Measurements from ENCODE around the gene KIT.

Gene KIT

GRCh38 chr4:54703182-54703581 lies 45.4 kb downstream of the KIT start:
- DNase-seq (ENCODE audit: low read depth in 2 of 2): no peak

- no peak for DNase-seq (ENCODE audit: low read depth in 2 of 2)
Observed at GRCh38 chr4:54707406-54707805, 49.6 kb downstream of the KIT start.

GRCh38 chr4:54708339-54709279 lies 50.9 kb downstream of the KIT start:
- no peak for DNase-seq (ENCODE audit: low read depth in 2 of 2)

GRCh38 chr4:54709400-54709799 lies 51.6 kb downstream of the KIT start:
- no peak for DNase-seq (ENCODE audit: low read depth in 2 of 2)

GRCh38 chr4:54712206-54712605 lies 54.4 kb downstream of the KIT start:
- no peak for DNase-seq (ENCODE audit: low read depth in 2 of 2)

GRCh38 chr4:54714631-54715030 lies 56.9 kb downstream of the KIT start:
- DNase-seq (ENCODE audit: low read depth in 2 of 2): no peak

- no peak for DNase-seq (ENCODE audit: low read depth in 2 of 2)
Observed at GRCh38 chr4:54716478-54717065, 58.8 kb downstream of the KIT start.

- DNase-seq (ENCODE audit: low read depth in 2 of 2): no peak
Observed at GRCh38 chr4:54717694-54718093, 59.9 kb downstream of the KIT start.

- DNase-seq (ENCODE audit: low read depth in 2 of 2): no peak
Observed at GRCh38 chr4:54719378-54719777, 61.6 kb downstream of the KIT start.

GRCh38 chr4:54723220-54723619 lies 65.5 kb downstream of the KIT start:
- no peak for DNase-seq (ENCODE audit: low read depth in 2 of 2)

- DNase-seq (ENCODE audit: low read depth in 2 of 2): no peak
Observed at GRCh38 chr4:54723820-54724219, 66.1 kb downstream of the KIT start.

GRCh38 chr4:54726907-54727306 lies 69.2 kb downstream of the KIT start:
- DNase-seq (ENCODE audit: low read depth in 2 of 2): no peak

- no peak for DNase-seq (ENCODE audit: low read depth in 2 of 2)
Observed at GRCh38 chr4:54727346-54727745, 69.6 kb downstream of the KIT start.

GRCh38 chr4:54728368-54728767 lies 70.6 kb downstream of the KIT start:
- DNase-seq (ENCODE audit: low read depth in 2 of 2): no peak

GRCh38 chr4:54729256-54729655 lies 71.5 kb downstream of the KIT start:
- DNase-seq (ENCODE audit: low read depth in 2 of 2): no peak

GRCh38 chr4:54730581-54730980 lies 72.8 kb downstream of the KIT start:
- no peak for DNase-seq (ENCODE audit: low read depth in 2 of 2)

- no peak for DNase-seq (ENCODE audit: low read depth in 2 of 2)
Observed at GRCh38 chr4:54731552-54731951, 73.8 kb downstream of the KIT start.

GRCh38 chr4:54731976-54732375 lies 74.2 kb downstream of the KIT start:
- no peak for DNase-seq (ENCODE audit: low read depth in 2 of 2)

- no peak for DNase-seq (ENCODE audit: low read depth in 2 of 2)
Observed at GRCh38 chr4:54737421-54737820, 79.7 kb downstream of the KIT start.

- DNase-seq (ENCODE audit: low read depth in 2 of 2): no peak
Observed at GRCh38 chr4:54741202-54741601, 83.4 kb downstream of the KIT start.

- DNase-seq (ENCODE audit: low read depth in 2 of 2): no peak
Observed at GRCh38 chr4:54742636-54743399, 85.1 kb downstream of the KIT start.

GRCh38 chr4:54743562-54743961 lies 85.8 kb downstream of the KIT start:
- no peak for DNase-seq (ENCODE audit: low read depth in 2 of 2)

GRCh38 chr4:54744487-54744886 lies 86.7 kb downstream of the KIT start:
- no peak for DNase-seq (ENCODE audit: low read depth in 2 of 2)
